OCI-LY7 (cell line): ENCODE results near the gene DRG1. TPM values are rescaled to one million over a fixed set of nuclear protein-coding genes. Genes with fewer than 3 reads are reported as not detected.

Source experiments
- BruUV-seq: library from RNA; stranded (reverse); fragments of 400-500 nt; replicated peaks from 2 replicates; lab custom pipeline; 2021; lab: Mats Ljungman, UMichigan
- CTCF ChIA-PET: fragments of 300-600 bp; sonication (Branson Sonifier 250); formaldehyde crosslinking; loops from one replicate; lab custom pipeline; 2022; ENCODE audit warnings: antibody characterized with exemption; ENCODE audit not compliant: unreplicated experiment; lab: Charles Lee
- POLR2A ChIA-PET: fragments of 300-600 bp; sonication (Branson Sonifier 250); formaldehyde crosslinking; loops from one replicate; lab custom pipeline; 2022; ENCODE audit warnings: antibody characterized with exemption; lab: Charles Lee
- DNase-seq: peaks from one replicate; pipeline ENCODE4 v3.0.0-alpha.2; 2015; ENCODE audit warnings: low spot score
- H2AFZ ChIP-seq: fragments of 200-600 bp; sonication (generic), shearing (Covaris generic); 2 replicates; pipeline ENCODE4 v1.6.1; 2014; ENCODE audit warnings: mild to moderate bottlenecking, antibody characterized with exemption, low read length, moderate library complexity
- H3K27ac ChIP-seq: fragments of 200-600 bp; sonication (generic); 2 replicates; pipeline ENCODE4 v1.5.1; 2014; ENCODE audit warnings: mixed run types, low read depth, mild to moderate bottlenecking, moderate library complexity, low read length, inconsistent platforms; ENCODE audit not compliant: poor library complexity, severe bottlenecking
- H3K36me3 ChIP-seq: fragments of 200-600 bp; sonication (generic); 2 replicates; pipeline ENCODE4 v1.6.1; 2014; ENCODE audit warnings: mild to moderate bottlenecking, antibody characterized with exemption, low read length, moderate library complexity, mixed read lengths; ENCODE audit not compliant: insufficient read depth
- H3K4me1 ChIP-seq: fragments of 200-600 bp; sonication (generic); 2 replicates; pipeline ENCODE4 v1.5.1; 2014; ENCODE audit warnings: mild to moderate bottlenecking, low read length; ENCODE audit not compliant: insufficient read depth, poor library complexity, severe bottlenecking
- H3K4me2 ChIP-seq: fragments of 200-600 bp; sonication (generic); 2 replicates; pipeline ENCODE4 v1.6.1; 2014; ENCODE audit warnings: mild to moderate bottlenecking, low read length
- H3K4me3 ChIP-seq: fragments of 200-600 bp; sonication (generic); 2 replicates; pipeline ENCODE4 v1.5.1; 2014; ENCODE audit warnings: mild to moderate bottlenecking, low read depth, low read length; ENCODE audit not compliant: poor library complexity, severe bottlenecking
- H3K79me2 ChIP-seq: fragments of 200-600 bp; sonication (generic); 2 replicates; pipeline ENCODE4 v1.6.1; 2016; ENCODE audit warnings: low read depth, mild to moderate bottlenecking, low read length, moderate library complexity, mixed read lengths; ENCODE audit not compliant: insufficient read depth
- H3K9me2 ChIP-seq: fragments of 200-600 bp; sonication (generic); 2 replicates; pipeline ENCODE4 v1.6.1; 2016; ENCODE audit warnings: mild to moderate bottlenecking, low read length, mixed read lengths; ENCODE audit not compliant: insufficient read depth
- H3K9me3 ChIP-seq: fragments of 200-600 bp; sonication (generic); 2 replicates; pipeline ENCODE4 v1.6.1; 2014; ENCODE audit warnings: mild to moderate bottlenecking, mixed run types, low read length, mixed read lengths
- H4K20me1 ChIP-seq: fragments of 200-600 bp; sonication (generic); 2 replicates; pipeline ENCODE4 v1.6.1; 2014; ENCODE audit warnings: mild to moderate bottlenecking, antibody characterized with exemption, low read length, moderate library complexity, mixed read lengths; ENCODE audit not compliant: insufficient read depth
- CTCF ChIP-seq: fragments of 200-600 bp; sonication (generic); conservative IDR thresholded peaks from 2 replicates; pipeline ENCODE4 v1.5.1; 2014; ENCODE audit warnings: mild to moderate bottlenecking, antibody characterized with exemption, low read length, moderate library complexity, mixed read lengths
- EZH2phosphoT487 ChIP-seq: fragments of 200-600 bp; sonication (generic); IDR thresholded peaks from 2 replicates; pipeline ENCODE4 v1.6.1; 2018; ENCODE audit warnings: low read depth, borderline replicate concordance, mild to moderate bottlenecking, mixed run types, antibody characterized with exemption, low read length, moderate library complexity, mixed read lengths
- intact Hi-C: fragments of 100-400 bp; cut with micrococcal nuclease; formaldehyde crosslinking; loops from one replicate; pipeline ENCODE4 v1.10.0; 2022; ENCODE audit not compliant: unreplicated experiment
- total RNA-seq, 2 experiments: library from RNA; depleted of rRNA in 1 of 2; stranded (reverse); fragments of >200 nt in 1 of 2; shearing (Covaris generic) in 1 of 2; gene quantifications; 2 replicates each; pipeline ENCODE4 v1.2.3, GENCODE V29; 2014 to 2022

Gene DRG1
- total RNA-seq, 2 experiments from 2014 or later = 59.4 to 87.0 TPM

DNA sequence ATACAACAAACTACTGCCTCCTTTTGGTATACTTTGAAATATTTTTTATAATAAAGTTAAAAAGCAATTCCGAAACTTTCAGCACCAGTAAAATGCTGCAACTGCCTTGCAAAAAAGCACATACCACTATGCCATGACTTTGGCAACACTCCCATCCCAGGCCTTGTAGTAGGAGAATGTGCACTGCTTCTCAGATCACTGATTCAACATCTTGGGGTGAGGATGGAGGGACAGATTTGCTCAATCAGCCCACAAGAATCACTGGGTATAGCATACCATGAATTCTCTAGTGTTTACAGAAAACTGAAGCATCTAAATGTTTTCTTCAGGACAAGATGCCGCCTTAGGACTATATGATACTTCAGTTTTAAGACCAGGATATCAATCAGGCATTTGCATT lies 75.3 kb downstream of the DRG1 start:
- intact Hi-C loops = no loop called here
- CTCF ChIA-PET = no interaction called here
- Histone ChIP-seq H3K4me1 (peaks cover 20% of the 10 kb centered on the region), H3K79me2 (peaks cover 50% of the 10 kb centered on the region; the same call in 1 of the 2 replicates), H3K27ac (no peak overlapping the region), H3K9me3 (no peaks in the 10 kb centered on the region), H2AFZ (no peak overlapping the region), H3K36me3 (peaks cover 80% of the 10 kb centered on the region), H4K20me1 (peaks cover 9% of the 10 kb centered on the region; the same call in 1 of the 2 replicates), H3K4me2 (no peak overlapping the region), H3K4me3 (no peak overlapping the region), H3K9me2 (no peaks in the 10 kb centered on the region)
- no TSS peak for BruUV-seq
- POLR2A ChIA-PET = no interaction called here
- TF ChIP-seq EZH2phosphoT487 (no peak), CTCF (no peak)
- no peak for DNase-seq

GRCh38 chr22:31475800-31476199 lies 76.4 kb downstream of the DRG1 start:
- POLR2A ChIA-PET = no interaction called here
- no peaks in the 10 kb centered on the region for H3K9me2 ChIP-seq
- H2AFZ ChIP-seq = no peak overlapping the region
- no peak for DNase-seq
- intact Hi-C loops = no loop called here
- peaks cover 20% of the 10 kb centered on the region for H3K4me1 ChIP-seq
- H3K4me3 ChIP-seq = no peak overlapping the region
- H3K36me3 ChIP-seq = peaks cover 82% of the 10 kb centered on the region
- H3K9me3 ChIP-seq = no peaks in the 10 kb centered on the region
- peaks cover 9% of the 10 kb centered on the region; the same call in 1 of the 2 replicates for H4K20me1 ChIP-seq
- no peak overlapping the region for H3K4me2 ChIP-seq
- peaks cover 55% of the 10 kb centered on the region; the same call in 1 of the 2 replicates for H3K79me2 ChIP-seq
- CTCF ChIA-PET = no interaction called here
- TF ChIP-seq CTCF (no peak), EZH2phosphoT487 (no peak)
- no TSS peak for BruUV-seq
- no peak overlapping the region for H3K27ac ChIP-seq

- ChIA-PET POLR2A (interaction anchor here (0.7 kb wide), 1 partner anchor 26 kb away, joined by 3 read pairs; no protein-coding TSS in a partner anchor), CTCF (interaction anchor here (1.1 kb wide), 1 partner anchor 26 kb away, joined by 3 read pairs; no protein-coding TSS in a partner anchor)
- H3K79me2 ChIP-seq = peaks cover 58% of the 10 kb centered on the region; the same call in 1 of the 2 replicates
- peak overlapping the region; percentile 62 for H3K27ac ChIP-seq
- no peaks in the 10 kb centered on the region for H3K9me2 ChIP-seq
- H2AFZ ChIP-seq = no peak overlapping the region
- H3K36me3 ChIP-seq = peaks cover 84% of the 10 kb centered on the region
- peaks cover 9% of the 10 kb centered on the region; the same call in 1 of the 2 replicates for H4K20me1 ChIP-seq
- no peaks in the 10 kb centered on the region for H3K9me3 ChIP-seq
- no TSS peak for BruUV-seq
- TF ChIP-seq EZH2phosphoT487 = no peak
- no peak for TF ChIP-seq CTCF
- H3K4me2 ChIP-seq = peak overlapping the region; percentile 54
- intact Hi-C loops = no loop called here
- DNase-seq = peak; percentile 68
- peak overlapping the region; percentile 11 for H3K4me3 ChIP-seq
- peaks cover 20% of the 10 kb centered on the region for H3K4me1 ChIP-seq
These were observed 77.9 kb downstream of the DRG1 start for GRCh38 chr22:31477329-31477728.
